Endothelial cell of umbilical vein (primary cell): ENCODE measurements around the gene SCYL2. TPM values are rescaled to one million over a fixed set of nuclear protein-coding genes. Genes with fewer than 3 reads are reported as not detected.
"Not testable (repeated sequence)": the region's sequence is repeated elsewhere in the genome, so short reads cannot be mapped to it uniquely, and the experiment has no call there.

ENCODE experiments used
- BruUV-seq: library from RNA; stranded (reverse); fragments of 400-500 nt; replicated peaks from 2 replicates; lab custom pipeline; 2021; lab: Mats Ljungman, UMichigan
- CTCF ChIA-PET: fragments of 300-600, 350-600 bp; sonication (Branson Sonifier 250); formaldehyde crosslinking; loops from one replicate; lab custom pipeline; 2021; ENCODE audit warnings: antibody characterized with exemption, inconsistent platforms; lab: Charles Lee
- POLR2A ChIA-PET: fragments of 300-600, 350-600 bp; sonication (Branson Sonifier 250); formaldehyde crosslinking; loops from one replicate; lab custom pipeline; 2021; ENCODE audit warnings: antibody characterized with exemption, inconsistent platforms; lab: Charles Lee
- DNase-seq: peaks from one replicate; pipeline ENCODE4 v3.0.0-alpha.2; 2011; ENCODE audit warnings: low read depth, low spot score
- FAIRE-seq: peaks from 2 replicates; lab custom pipeline; 2011; peaks lifted over from hg19 to GRCh38; lab: Jason Lieb, UNC
- H2AFZ ChIP-seq: 2 replicates; pipeline ENCODE4 v1.6.0; 2012; ENCODE audit warnings: low read depth, low read length, control low read depth, inconsistent platforms
- H3K27ac ChIP-seq: 2 replicates; pipeline ENCODE4 v1.5.1; 2011; ENCODE audit warnings: low read depth, mild to moderate bottlenecking, control low read depth, low read length, moderate library complexity; ENCODE audit not compliant: insufficient read depth
- H3K27me3 ChIP-seq, 2 experiments: 2 replicates each; pipeline versions ENCODE4 v1.6.0 to v1.6.1; 2011; ENCODE audit warnings: low read length in 2 of 2, mixed read lengths in 1 of 2; ENCODE audit not compliant: control insufficient read depth in 2 of 2, insufficient read depth in 2 of 2
- H3K36me3 ChIP-seq, 2 experiments: 2 replicates in 1 of 2; 3 replicates in 1 of 2; pipeline ENCODE4 v1.5.1; 2011; ENCODE audit warnings: low read length in 2 of 2, mild to moderate bottlenecking in 1 of 2, moderate library complexity in 1 of 2; ENCODE audit not compliant: control insufficient read depth in 2 of 2, insufficient read depth in 2 of 2; ENCODE audit errors: extremely low read depth in 1 of 2
- H3K4me1 ChIP-seq: 3 replicates; pipeline ENCODE4 v1.5.1; 2011; ENCODE audit warnings: mild to moderate bottlenecking, low read length; ENCODE audit not compliant: control insufficient read depth, insufficient read depth; ENCODE audit errors: extremely low read depth
- H3K4me2 ChIP-seq: 2 replicates; pipeline ENCODE4 v1.6.1; 2011; ENCODE audit warnings: low read length, control low read depth, mixed read lengths; ENCODE audit not compliant: insufficient read depth
- H3K4me3 ChIP-seq, 3 experiments: fragments of 200-600 bp in 1 of 3; sonication (generic), shearing (Covaris generic) in 1 of 3; replicated peaks in 1 of 3; 2 replicates each; pipeline ENCODE4 v1.5.1; 2011 to 2016; ENCODE audit warnings: control low read depth in 3 of 3, low read length in 3 of 3, mild to moderate bottlenecking in 2 of 3, inconsistent platforms in 1 of 3, low read depth in 1 of 3, moderate library complexity in 1 of 3; ENCODE audit not compliant: insufficient read depth in 1 of 3
- H3K79me2 ChIP-seq: 2 replicates; pipeline ENCODE4 v1.6.0; 2012; ENCODE audit warnings: low read length, inconsistent platforms; ENCODE audit not compliant: control insufficient read depth, insufficient read depth
- H3K9ac ChIP-seq: replicated peaks from 2 replicates; pipeline ENCODE3; 2011; ENCODE audit warnings: low read length, control low read depth; ENCODE audit not compliant: insufficient read depth; ENCODE audit errors: extremely low read depth
- H3K9me1 ChIP-seq: replicated peaks from 3 replicates; pipeline ENCODE4 v1.6.0; 2011; ENCODE audit warnings: mild to moderate bottlenecking, low read length; ENCODE audit not compliant: control insufficient read depth, insufficient read depth; ENCODE audit errors: extremely low read depth
- H3K9me3 ChIP-seq: replicated peaks from 2 replicates; pipeline ENCODE4 v1.5.1; 2012; ENCODE audit warnings: low read length, inconsistent platforms; ENCODE audit not compliant: control insufficient read depth, insufficient read depth
- H4K20me1 ChIP-seq: replicated peaks from 2 replicates; pipeline ENCODE3; 2011; ENCODE audit warnings: mild to moderate bottlenecking, low read length; ENCODE audit not compliant: control insufficient read depth, insufficient read depth; ENCODE audit errors: extremely low read depth
- EZH2 ChIP-seq: IDR thresholded peaks from 2 replicates; pipeline ENCODE4 v1.6.1; 2012; ENCODE audit warnings: borderline replicate concordance, low read depth, mild to moderate bottlenecking, moderate library complexity, low read length, inconsistent platforms; ENCODE audit not compliant: severe bottlenecking
- FOS ChIP-seq: IDR thresholded peaks from 2 replicates; pipeline ENCODE4 v1.6.1; 2011; ENCODE audit warnings: mild to moderate bottlenecking, low read length, moderate library complexity, borderline replicate concordance; ENCODE audit not compliant: insufficient read depth
- POLR2A ChIP-seq: IDR thresholded peaks from 2 replicates; pipeline ENCODE4 v1.6.1; 2012; ENCODE audit warnings: low read depth, mild to moderate bottlenecking, control low read depth, low read length
- POLR2AphosphoS5 ChIP-seq: IDR thresholded peaks from 2 replicates; pipeline ENCODE4 v1.6.1; 2012; ENCODE audit warnings: low read depth, mild to moderate bottlenecking, control low read depth, low read length, moderate library complexity; ENCODE audit not compliant: insufficient read depth
- dilution Hi-C: fragments of 300-500 bp; cut with MboI; formaldehyde crosslinking; loops from one replicate; pipeline ENCODE4 v1.15.0; 2019; ENCODE audit warnings: low sequenced_read_pairs; ENCODE audit not compliant: extremely low pct_ligation_motif_present
- intact Hi-C: fragments of 100-400 bp; cut with micrococcal nuclease; formaldehyde crosslinking; loops from one replicate; pipeline ENCODE4 v1.10.0; 2022
- polyA plus RNA-seq, 4 experiments: library from polyadenylated mRNA; depleted of rRNA in 3 of 4; stranded (reverse) in 3 of 4; unstranded in 1 of 4; fragments of >200 nt; gene quantifications; 2 replicates each; pipeline versions ENCODE4 v1.2.1 to v1.2.3, GENCODE V29; 2011 to 2012; ENCODE audit warnings: missing spikeins in 1 of 4
- total RNA-seq: library from RNA; stranded (reverse); gene quantifications from 2 replicates; pipeline ENCODE4 v1.2.3, GENCODE V29; 2021
- TF ChIP-seq, protein P1 (sequence below): IDR thresholded peaks from 2 replicates; pipeline ENCODE4 v1.6.1; 2011; ENCODE audit not compliant: insufficient read depth, insufficient read length
- TF ChIP-seq, protein P2 (sequence below), 2 donors: IDR thresholded peaks; 1 replicate in 1 of 2; 2 replicates in 1 of 2; pipeline ENCODE4 v1.5.1; 2011; ENCODE audit warnings: low read length in 2 of 2, mild to moderate bottlenecking in 2 of 2, moderate library complexity in 2 of 2, control low read depth in 1 of 2, inconsistent platforms in 1 of 2, low read depth in 1 of 2; ENCODE audit not compliant: insufficient read depth in 1 of 2; ENCODE audit errors: extremely low read depth in 1 of 2

The SCYL2 gene
- total and polyA plus RNA-seq, 2 donors (not counting 3 experiments of a cell fraction or from before 2014, with no cell fraction given) = 12.5 to 41.4 TPM

DNA sequence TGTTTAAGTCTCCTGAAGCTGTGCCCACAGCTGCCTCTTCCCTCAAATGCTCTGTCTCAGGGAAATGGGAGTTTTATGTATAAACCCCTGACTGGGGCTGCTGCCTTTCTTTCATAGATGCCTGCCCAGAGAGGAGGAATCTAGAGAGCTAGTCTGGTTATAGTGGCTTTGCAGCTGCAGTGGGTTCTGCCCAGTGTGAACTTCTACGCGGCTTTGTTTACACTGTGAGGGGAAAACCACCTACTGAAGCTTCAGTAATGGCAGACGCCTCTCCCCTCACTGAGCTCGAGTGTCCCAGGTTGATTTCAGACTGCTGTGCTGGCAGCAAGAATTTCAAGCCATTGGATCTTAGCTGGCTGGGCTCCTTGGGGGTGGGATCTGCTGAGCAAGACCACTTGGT lies 36.9 kb downstream of the SCYL2 start:
- no peak for FAIRE-seq
- peaks cover 0 to 6% of the 10 kb centered on the region in 2 experiments for H3K36me3 ChIP-seq
- POLR2A ChIA-PET = interaction anchor here (0.6 kb wide), 1 partner anchor 1609 kb away, joined by 3 read pairs; no protein-coding TSS in a partner anchor

DNA sequence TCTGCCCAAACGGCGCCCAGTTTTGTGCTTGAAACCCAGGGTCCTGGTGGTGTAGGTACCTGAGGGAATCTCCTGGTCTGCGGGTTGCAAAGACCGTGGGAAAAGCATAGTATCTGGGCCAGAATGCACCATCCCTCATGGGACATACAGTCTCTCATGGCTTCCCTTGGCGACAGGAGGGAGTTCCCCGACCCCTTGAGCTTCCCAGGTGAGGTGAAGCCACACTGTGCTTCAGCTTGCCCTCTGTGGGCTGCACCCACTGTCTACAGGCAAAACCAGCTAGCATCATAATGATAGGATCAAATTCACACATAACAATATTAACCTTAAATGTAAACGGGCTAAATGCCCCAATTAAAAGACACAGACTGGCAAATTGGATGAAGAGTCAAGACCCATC lies 37.4 kb downstream of the SCYL2 start:
- H3K4me2 ChIP-seq, H3K79me2 ChIP-seq, intact Hi-C loops, POLR2A ChIA-PET, H4K20me1 ChIP-seq, H3K9me1 ChIP-seq, H2AFZ ChIP-seq, H3K27ac ChIP-seq, H3K27me3 ChIP-seq, H3K9ac ChIP-seq, H3K9me3 ChIP-seq, CTCF ChIA-PET, DNase-seq, BruUV-seq, H3K4me1 ChIP-seq, FAIRE-seq, dilution Hi-C loops, H3K4me3 ChIP-seq, H3K36me3 ChIP-seq: not testable (repeated sequence)

More for the DNA sequence above, 36.9 kb downstream of the SCYL2 start:
- H3K9ac ChIP-seq = no peak overlapping the region
- no peaks in the 10 kb centered on the region for H4K20me1 ChIP-seq
- no peaks in the 10 kb centered on the region for H3K4me1 ChIP-seq
- CTCF ChIA-PET = no interaction called here
- dilution Hi-C loops = no loop called here
- H3K27ac ChIP-seq = no peak overlapping the region
- no peaks in the 10 kb centered on the region for H3K9me1 ChIP-seq
- no peak overlapping the region for H3K4me2 ChIP-seq
- no peak for DNase-seq
- H3K4me3 ChIP-seq = no peak overlapping the region
- intact Hi-C loops = no loop called here
- H3K27me3 ChIP-seq = no peaks in the 10 kb centered on the region
- H3K79me2 ChIP-seq = no peaks in the 10 kb centered on the region
- TF ChIP-seq, protein P1, sequence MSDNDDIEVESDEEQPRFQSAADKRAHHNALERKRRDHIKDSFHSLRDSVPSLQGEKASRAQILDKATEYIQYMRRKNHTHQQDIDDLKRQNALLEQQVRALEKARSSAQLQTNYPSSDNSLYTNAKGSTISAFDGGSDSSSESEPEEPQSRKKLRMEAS = no peak
- TF ChIP-seq POLR2A = no peak
- TF ChIP-seq EZH2 = no peak
- TF ChIP-seq, protein P2, sequence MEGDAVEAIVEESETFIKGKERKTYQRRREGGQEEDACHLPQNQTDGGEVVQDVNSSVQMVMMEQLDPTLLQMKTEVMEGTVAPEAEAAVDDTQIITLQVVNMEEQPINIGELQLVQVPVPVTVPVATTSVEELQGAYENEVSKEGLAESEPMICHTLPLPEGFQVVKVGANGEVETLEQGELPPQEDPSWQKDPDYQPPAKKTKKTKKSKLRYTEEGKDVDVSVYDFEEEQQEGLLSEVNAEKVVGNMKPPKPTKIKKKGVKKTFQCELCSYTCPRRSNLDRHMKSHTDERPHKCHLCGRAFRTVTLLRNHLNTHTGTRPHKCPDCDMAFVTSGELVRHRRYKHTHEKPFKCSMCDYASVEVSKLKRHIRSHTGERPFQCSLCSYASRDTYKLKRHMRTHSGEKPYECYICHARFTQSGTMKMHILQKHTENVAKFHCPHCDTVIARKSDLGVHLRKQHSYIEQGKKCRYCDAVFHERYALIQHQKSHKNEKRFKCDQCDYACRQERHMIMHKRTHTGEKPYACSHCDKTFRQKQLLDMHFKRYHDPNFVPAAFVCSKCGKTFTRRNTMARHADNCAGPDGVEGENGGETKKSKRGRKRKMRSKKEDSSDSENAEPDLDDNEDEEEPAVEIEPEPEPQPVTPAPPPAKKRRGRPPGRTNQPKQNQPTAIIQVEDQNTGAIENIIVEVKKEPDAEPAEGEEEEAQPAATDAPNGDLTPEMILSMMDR (IDR thresholded peaks at IDR 0.05; ENCODE audit: extremely low read depth in 1 of 2, insufficient read depth in 1 of 2, low read depth in 1 of 2, low read length in 2 of 2) = no peak
- no peak for TF ChIP-seq POLR2AphosphoS5
- TF ChIP-seq FOS = no peak
- no TSS peak for BruUV-seq
- H2AFZ ChIP-seq = no peak overlapping the region
- H3K9me3 ChIP-seq = no peaks in the 10 kb centered on the region

DNA sequence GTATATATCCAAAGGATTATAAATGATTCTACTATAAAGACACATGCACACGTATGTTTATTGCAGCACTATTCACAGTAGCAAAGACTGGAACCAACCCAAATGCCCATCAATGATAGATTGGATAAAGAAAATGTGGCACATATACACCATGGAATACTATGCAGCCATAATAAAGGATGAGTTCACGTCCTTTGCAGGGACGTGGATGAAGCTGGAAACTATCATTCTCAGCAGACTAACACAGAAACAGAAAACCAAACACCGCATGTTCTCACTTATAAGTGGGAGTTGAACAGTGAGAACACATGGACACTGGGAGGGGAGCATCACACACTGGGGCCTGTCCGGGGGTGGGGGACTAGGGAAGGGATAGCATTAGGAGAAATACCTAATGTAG lies 41.2 kb downstream of the SCYL2 start:
- CTCF ChIA-PET, H3K27me3 ChIP-seq, H3K4me2 ChIP-seq, DNase-seq, H3K9ac ChIP-seq, intact Hi-C loops, POLR2A ChIA-PET, H3K4me3 ChIP-seq, H4K20me1 ChIP-seq, H3K36me3 ChIP-seq, FAIRE-seq, H3K79me2 ChIP-seq, H2AFZ ChIP-seq, H3K4me1 ChIP-seq, H3K9me3 ChIP-seq, BruUV-seq, H3K9me1 ChIP-seq, dilution Hi-C loops, H3K27ac ChIP-seq: not testable (repeated sequence)
